LNCaP clone FGC (cell line): ENCODE results near the gene METAP2.
A peak's percentile ranks its signal among the peaks of the same experiment; 100 is the strongest.

Source experiments
- DNase-seq: peaks from one replicate; pipeline ENCODE4 v3.0.0-alpha.2; 2011; ENCODE audit warnings: low read depth
- H3K4me3 ChIP-seq: 2 replicates; pipeline ENCODE4 v1.5.1; 2011; ENCODE audit warnings: mild to moderate bottlenecking, low read depth, low read length, control low read depth
- TF ChIP-seq, protein P1 (sequence below): IDR thresholded peaks from 2 replicates; pipeline ENCODE4 v1.5.1; 2012; ENCODE audit warnings: mild to moderate bottlenecking; ENCODE audit not compliant: control insufficient read depth, insufficient read depth; ENCODE audit errors: extremely low read depth

Gene METAP2

DNA sequence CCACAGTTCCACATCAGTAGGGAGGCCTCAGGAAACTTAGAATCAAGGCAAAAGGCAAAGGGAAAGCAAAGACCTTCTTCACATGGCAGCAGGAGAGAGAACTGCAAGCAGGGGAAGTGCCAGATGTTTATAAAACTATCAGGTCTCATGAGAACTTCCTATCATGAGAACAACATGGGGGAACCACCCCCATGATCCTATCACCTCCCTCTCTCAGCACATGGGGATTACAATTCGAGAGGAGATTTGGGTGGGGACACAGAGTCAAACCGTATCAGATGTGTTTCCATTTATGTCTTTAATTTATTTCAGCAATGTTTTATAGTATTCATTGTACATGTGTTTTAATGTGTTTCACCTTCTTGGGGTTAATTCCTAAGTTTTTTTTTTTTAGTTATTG, 25.8 kb downstream of the METAP2 start:
- TF ChIP-seq, protein P1, sequence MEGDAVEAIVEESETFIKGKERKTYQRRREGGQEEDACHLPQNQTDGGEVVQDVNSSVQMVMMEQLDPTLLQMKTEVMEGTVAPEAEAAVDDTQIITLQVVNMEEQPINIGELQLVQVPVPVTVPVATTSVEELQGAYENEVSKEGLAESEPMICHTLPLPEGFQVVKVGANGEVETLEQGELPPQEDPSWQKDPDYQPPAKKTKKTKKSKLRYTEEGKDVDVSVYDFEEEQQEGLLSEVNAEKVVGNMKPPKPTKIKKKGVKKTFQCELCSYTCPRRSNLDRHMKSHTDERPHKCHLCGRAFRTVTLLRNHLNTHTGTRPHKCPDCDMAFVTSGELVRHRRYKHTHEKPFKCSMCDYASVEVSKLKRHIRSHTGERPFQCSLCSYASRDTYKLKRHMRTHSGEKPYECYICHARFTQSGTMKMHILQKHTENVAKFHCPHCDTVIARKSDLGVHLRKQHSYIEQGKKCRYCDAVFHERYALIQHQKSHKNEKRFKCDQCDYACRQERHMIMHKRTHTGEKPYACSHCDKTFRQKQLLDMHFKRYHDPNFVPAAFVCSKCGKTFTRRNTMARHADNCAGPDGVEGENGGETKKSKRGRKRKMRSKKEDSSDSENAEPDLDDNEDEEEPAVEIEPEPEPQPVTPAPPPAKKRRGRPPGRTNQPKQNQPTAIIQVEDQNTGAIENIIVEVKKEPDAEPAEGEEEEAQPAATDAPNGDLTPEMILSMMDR = no peak
- no peak for DNase-seq

GRCh38 chr12:95504140-95504539, 30.2 kb downstream of the METAP2 start:
- no peak for DNase-seq
- H3K4me3 ChIP-seq = no peak overlapping the region
- TF ChIP-seq, protein P1 = no peak

More for the DNA sequence above, 25.8 kb downstream of the METAP2 start:
- H3K4me3 ChIP-seq = no peak overlapping the region

DNA sequence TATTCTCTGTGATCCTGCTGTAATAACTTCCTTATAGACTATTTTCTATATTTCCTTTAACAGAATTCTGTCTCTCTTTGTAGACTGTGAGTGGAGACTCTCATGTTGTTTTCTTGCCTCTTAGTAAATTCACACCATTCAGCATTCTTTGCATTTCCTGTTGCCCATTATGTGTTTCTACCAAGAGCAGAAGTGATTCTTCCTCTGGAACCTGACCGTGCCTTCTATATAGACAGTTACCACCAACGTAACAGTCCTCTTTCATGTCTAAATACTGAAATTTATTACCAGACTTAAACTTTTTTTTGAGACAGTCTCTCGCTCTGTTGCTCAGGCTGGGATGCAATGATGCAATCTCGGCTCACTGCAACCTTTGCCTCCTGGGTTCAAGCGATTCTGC, 31.1 kb downstream of the METAP2 start:
- no peak for DNase-seq
- TF ChIP-seq, protein P1 = no peak
- no peak overlapping the region for H3K4me3 ChIP-seq

DNA sequence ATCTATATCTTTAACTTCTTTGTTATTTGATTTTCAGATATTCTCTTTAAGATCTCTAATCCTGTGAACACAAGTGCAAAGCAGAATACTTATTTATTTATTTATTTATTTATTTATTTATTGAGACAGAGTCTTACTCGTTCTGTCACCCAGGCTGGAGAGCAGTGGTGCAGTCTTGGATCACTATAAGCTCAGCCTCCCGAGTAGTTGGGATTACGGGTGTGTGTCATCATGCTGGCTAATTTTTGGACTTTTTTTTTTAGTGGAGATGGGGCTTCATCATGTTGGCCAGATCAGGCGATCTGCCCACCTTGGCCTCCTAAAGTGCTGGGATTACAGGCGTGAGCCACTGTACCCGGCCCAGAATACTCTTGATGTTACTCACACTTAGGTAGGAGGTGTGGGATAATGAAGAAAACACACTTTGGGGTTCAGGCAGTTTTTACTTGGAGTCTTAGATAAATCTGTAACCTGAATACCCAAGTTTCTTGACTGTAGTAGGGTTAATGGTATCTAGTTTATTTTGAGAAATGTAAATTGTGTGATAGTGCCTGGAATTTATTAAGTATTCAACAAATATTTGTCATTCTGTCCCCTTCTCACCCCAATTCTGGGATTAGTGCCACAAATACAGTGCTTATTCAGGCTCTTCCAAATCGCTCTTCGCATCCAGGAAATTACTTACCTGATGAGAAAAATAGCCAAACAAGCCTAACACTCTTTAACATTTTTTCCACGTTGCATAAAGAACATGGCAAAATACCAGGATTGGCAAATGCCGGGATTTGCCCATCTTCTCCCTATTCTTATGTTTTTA, 33.0 kb downstream of the METAP2 start:
- TF ChIP-seq, protein P1 = no peak
- H3K4me3 ChIP-seq = no peak overlapping the region
- peak; percentile 36 for DNase-seq

DNA sequence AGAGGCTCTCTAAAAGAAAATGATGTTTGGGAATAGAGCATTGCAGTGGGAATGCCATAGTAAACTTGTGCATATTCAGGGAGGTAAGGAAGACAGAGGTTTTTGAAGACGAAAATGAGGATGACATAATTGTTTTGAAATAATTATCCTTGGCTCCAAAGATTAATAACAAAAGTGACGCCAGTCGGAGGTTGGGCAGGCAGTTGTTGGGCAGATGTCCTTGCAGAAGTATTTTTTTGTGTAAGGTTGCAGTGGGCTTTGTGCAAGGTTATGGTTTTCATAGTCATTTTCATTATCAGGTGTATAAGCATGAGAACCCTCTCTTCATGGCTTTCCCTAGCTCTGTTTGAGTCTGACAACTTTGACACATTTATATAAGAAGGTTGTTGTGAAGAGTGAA, 35.3 kb downstream of the METAP2 start:
- DNase-seq = no peak
- TF ChIP-seq, protein P1 = no peak
- no peak overlapping the region for H3K4me3 ChIP-seq

GRCh38 chr12:95511977-95512376, 38.0 kb downstream of the METAP2 start:
- H3K4me3 ChIP-seq = no peak overlapping the region
- no peak for DNase-seq
- TF ChIP-seq, protein P1 = no peak

DNA sequence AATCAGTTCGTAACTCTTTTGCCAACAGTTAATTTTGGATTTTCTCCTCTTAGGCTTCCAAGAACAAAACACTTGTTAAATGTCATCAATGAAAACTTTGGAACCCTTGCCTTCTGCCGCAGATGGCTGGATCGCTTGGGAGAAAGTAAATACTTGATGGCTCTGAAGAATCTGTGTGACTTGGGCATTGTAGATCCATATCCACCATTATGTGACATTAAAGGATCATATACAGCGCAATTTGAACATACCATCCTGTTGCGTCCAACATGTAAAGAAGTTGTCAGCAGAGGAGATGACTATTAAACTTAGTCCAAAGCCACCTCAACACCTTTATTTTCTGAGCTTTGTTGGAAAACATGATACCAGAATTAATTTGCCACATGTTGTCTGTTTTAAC, 39.6 kb downstream of the METAP2 start:
- no peak for DNase-seq
- no peak overlapping the region for H3K4me3 ChIP-seq
- TF ChIP-seq, protein P1 = no peak
